ENCODE data around the gene GTF2H1. TPM values are rescaled to one million over a fixed set of nuclear protein-coding genes. Genes with fewer than 3 reads are reported as not detected.

Gene GTF2H1
- total and polyA plus RNA-seq, 3 donors from 2014 or later, result 79.2 to 111 (median 103) TPM

- H3K9me3 ChIP-seq, result no peaks in the 10 kb centered on the region
- WGBS, 2 donors, result 93 to 96% methylated on average over 1 of the region's 1 CpG
- H3K4me3 ChIP-seq, result no peak overlapping the region
These were observed 36.5 kb upstream of the GTF2H1 start for GRCh38 chr11:18285841-18286240.

GRCh38 chr11:18288911-18289310 lies 33.5 kb upstream of the GTF2H1 start:
- no peak overlapping the region for H3K27ac ChIP-seq
- 89 to 97% methylated on average over 4 of the region's 4 CpGs for WGBS, 2 donors

More at GRCh38 chr11:18285841-18286240, 36.5 kb upstream of the GTF2H1 start:
- intact Hi-C loops (cut with DNase I; ENCODE audit: low total_unique reads), result no loop called here
- no peak for DNase-seq
- no peaks in the 10 kb centered on the region for H3K36me3 ChIP-seq (ENCODE audit: low read depth, missing control alignments)
- TF ChIP-seq CTCF (IDR thresholded peaks at IDR 0.05) (no peak), POLR2A (IDR thresholded peaks at IDR 0.05) (no peak)
- H3K4me1 ChIP-seq, result no peaks in the 10 kb centered on the region
- no peaks in the 10 kb centered on the region for H3K27me3 ChIP-seq
- H3K27ac ChIP-seq, result no peak overlapping the region

GRCh38 chr11:18294862-18295261 lies 27.5 kb upstream of the GTF2H1 start:
- TF ChIP-seq CTCF (IDR thresholded peaks at IDR 0.05), result no peak
- TF ChIP-seq POLR2A (IDR thresholded peaks at IDR 0.05), result no peak
- intact Hi-C loops (cut with DNase I; ENCODE audit: low total_unique reads), result no loop called here
- 88 to 92% methylated on average over 5 of the region's 5 CpGs for WGBS, 2 donors

More at GRCh38 chr11:18288911-18289310, 33.5 kb upstream of the GTF2H1 start:
- Histone ChIP-seq H3K27me3 (no peaks in the 10 kb centered on the region), H3K4me1 (no peaks in the 10 kb centered on the region), H3K4me3 (no peak overlapping the region), H3K9me3 (no peaks in the 10 kb centered on the region), H3K36me3 (ENCODE audit: low read depth, missing control alignments) (no peaks in the 10 kb centered on the region)
- TF ChIP-seq POLR2A (IDR thresholded peaks at IDR 0.05) (no peak), CTCF (IDR thresholded peaks at IDR 0.05) (no peak)
- no peak for DNase-seq
- intact Hi-C loops (cut with DNase I; ENCODE audit: low total_unique reads), result no loop called here

GRCh38 chr11:18295316-18295715 lies 27.1 kb upstream of the GTF2H1 start:
- Histone ChIP-seq H3K27me3 (no peaks in the 10 kb centered on the region), H3K4me3 (no peak overlapping the region), H3K27ac (peak overlapping the region in 1 of 2 donors; percentile 26), H3K9me3 (no peaks in the 10 kb centered on the region), H3K36me3 (ENCODE audit: low read depth, missing control alignments) (no peaks in the 10 kb centered on the region), H3K4me1 (peaks cover 8% of the 10 kb centered on the region)
- TF ChIP-seq CTCF (IDR thresholded peaks at IDR 0.05), result no peak
- no peak for TF ChIP-seq POLR2A (IDR thresholded peaks at IDR 0.05)
- 80 to 83% methylated on average over 2 of the region's 2 CpGs for WGBS, 2 donors
- no peak for DNase-seq
- intact Hi-C loops (cut with DNase I; ENCODE audit: low total_unique reads), result no loop called here

More at GRCh38 chr11:18294862-18295261, 27.5 kb upstream of the GTF2H1 start:
- Histone ChIP-seq H3K4me1 (peaks cover 8% of the 10 kb centered on the region), H3K4me3 (no peak overlapping the region), H3K27me3 (no peaks in the 10 kb centered on the region), H3K36me3 (ENCODE audit: low read depth, missing control alignments) (no peaks in the 10 kb centered on the region), H3K27ac (peak overlapping the region in 1 of 2 donors; percentile 26), H3K9me3 (no peaks in the 10 kb centered on the region)
- DNase-seq, result no peak

- DNase-seq, result no peak
- Histone ChIP-seq H3K27ac (peak overlapping the region in 1 of 2 donors; percentile 4), H3K4me3 (no peak overlapping the region), H3K4me1 (peaks cover 11% of the 10 kb centered on the region), H3K9me3 (no peaks in the 10 kb centered on the region), H3K27me3 (no peaks in the 10 kb centered on the region), H3K36me3 (ENCODE audit: low read depth, missing control alignments) (no peaks in the 10 kb centered on the region)
- no peak for TF ChIP-seq POLR2A (IDR thresholded peaks at IDR 0.05)
- no peak for TF ChIP-seq CTCF (IDR thresholded peaks at IDR 0.05)
- intact Hi-C loops (cut with DNase I; ENCODE audit: low total_unique reads), result no loop called here
These were observed 22.6 kb upstream of the GTF2H1 start for GRCh38 chr11:18299721-18300120.

All from testis (tissue), 3 donors.